ENCODE results near the gene CTDSP2. TPM values are rescaled to one million over a fixed set of nuclear protein-coding genes. Genes with fewer than 3 reads are reported as not detected.

Gene CTDSP2
- total and polyA plus RNA-seq, 2 experiments from 2014 or later, result 52.7 to 97.3 TPM

DNA sequence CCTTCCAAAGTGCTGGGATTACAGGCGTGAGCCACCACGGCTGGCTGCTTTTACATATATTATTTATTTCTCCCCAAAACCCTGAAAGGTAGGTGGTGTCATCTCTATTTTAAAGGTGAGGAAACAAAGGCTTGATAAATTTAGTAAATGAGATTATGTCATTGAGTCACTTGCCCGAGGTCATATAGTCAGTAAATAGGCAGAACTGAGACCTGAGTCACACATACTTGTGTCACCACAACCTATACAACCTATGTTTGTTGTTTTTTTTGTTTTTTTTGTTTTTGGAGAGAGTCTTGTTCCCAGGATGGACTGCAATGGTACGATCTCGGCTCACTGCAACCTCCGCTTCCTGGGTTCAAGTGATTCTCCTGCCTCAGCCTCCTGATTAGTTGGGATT lies 51.2 kb downstream of the CTDSP2 start:
- H3K79me2 ChIP-seq (ENCODE audit: insufficient read depth), result peaks cover 21% of the 10 kb centered on the region
- no peak overlapping the region for H3K4me3 ChIP-seq
- peaks cover 65% of the 10 kb centered on the region for H3K36me3 ChIP-seq (ENCODE audit: low read depth)
- 85 to 87% methylated on average over 6 of the region's 6 CpGs for WGBS, 2 experiments (ENCODE audit: low coverage in 1 of 2, low lambda C conversion rate in 2 of 2, missing lambda C conversion rate in 2 of 2)
- no peak overlapping the region for H2AFZ ChIP-seq
- H3K9me3 ChIP-seq (ENCODE audit: low read depth), result no peaks in the 10 kb centered on the region
- H3K9me2 ChIP-seq (ENCODE audit: insufficient read depth), result no peaks in the 10 kb centered on the region
- peak overlapping the region; percentile 54 for H3K27ac ChIP-seq
- peaks cover 23% of the 10 kb centered on the region for H3K4me1 ChIP-seq (ENCODE audit: insufficient read depth)
- peak overlapping the region; percentile 15 for H3K4me2 ChIP-seq (ENCODE audit: unreplicated experiment)
- in situ Hi-C loops (cut with MboI), result no loop called here
- no peaks in the 10 kb centered on the region for H3K27me3 ChIP-seq (replicated peaks; ENCODE audit: insufficient read depth)
- H4K20me1 ChIP-seq (ENCODE audit: insufficient read depth), result no peaks in the 10 kb centered on the region
- TF ChIP-seq EZH2 (IDR thresholded peaks at IDR 0.05; ENCODE audit: insufficient read depth, poor library complexity, severe bottlenecking) (no peak), EZH2phosphoT487 (IDR thresholded peaks at IDR 0.05; ENCODE audit: insufficient read depth, low read depth) (no peak)
- peak; percentile 73 for DNase-seq
- H3K9ac ChIP-seq, result 0 out of 2 replicates have a peak overlapping the region, but pooled peaks have one; percentile 23
- peaks cover 68% of the 10 kb centered on the region for H3F3A ChIP-seq (ENCODE audit: insufficient read depth)

DNA sequence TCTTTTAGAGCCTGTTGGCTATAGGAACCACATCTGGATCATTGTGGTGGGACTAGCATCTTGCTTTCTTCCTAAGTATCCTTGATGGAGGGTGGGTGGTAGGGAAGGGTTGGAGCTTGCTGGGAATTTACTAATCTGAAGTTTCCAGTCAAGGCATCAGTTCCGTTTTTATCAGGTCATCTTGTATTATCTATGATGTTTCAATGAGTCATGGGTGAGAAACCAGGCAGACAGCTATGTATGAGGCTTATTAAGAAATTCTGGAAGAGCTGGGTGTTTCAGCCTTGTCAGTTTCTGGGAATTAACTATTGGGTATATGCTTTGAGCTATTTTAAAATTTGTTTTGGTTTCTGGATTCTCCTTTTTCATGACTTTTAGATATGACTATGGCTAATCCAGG lies 52.6 kb downstream of the CTDSP2 start:
- Histone ChIP-seq H3K27me3 (replicated peaks; ENCODE audit: insufficient read depth) (no peaks in the 10 kb centered on the region), H3K4me2 (ENCODE audit: unreplicated experiment) (peak overlapping the region; percentile 61), H3K36me3 (ENCODE audit: low read depth) (peaks cover 50% of the 10 kb centered on the region), H3K4me1 (ENCODE audit: insufficient read depth) (peaks cover 23% of the 10 kb centered on the region), H3K4me3 (peak overlapping the region; percentile 40), H3K27ac (peak overlapping the region; percentile 88), H3K79me2 (ENCODE audit: insufficient read depth) (peaks cover 32% of the 10 kb centered on the region), H3F3A (ENCODE audit: insufficient read depth) (peaks cover 56% of the 10 kb centered on the region), H4K20me1 (ENCODE audit: insufficient read depth) (no peaks in the 10 kb centered on the region), H3K9me3 (ENCODE audit: low read depth) (no peaks in the 10 kb centered on the region), H3K9ac (peak overlapping the region; percentile 63), H3K9me2 (ENCODE audit: insufficient read depth) (no peaks in the 10 kb centered on the region), H2AFZ (no peak overlapping the region)
- 0% methylated on average over 1 of the region's 1 CpG for WGBS, 2 experiments (ENCODE audit: low coverage in 1 of 2, low lambda C conversion rate in 2 of 2, missing lambda C conversion rate in 2 of 2)
- in situ Hi-C loops (cut with MboI), result no loop called here
- DNase-seq, result peak; percentile 91
- TF ChIP-seq EZH2 (IDR thresholded peaks at IDR 0.05; ENCODE audit: insufficient read depth, poor library complexity, severe bottlenecking) (no peak), EZH2phosphoT487 (IDR thresholded peaks at IDR 0.05; ENCODE audit: insufficient read depth, low read depth) (no peak)

DNA sequence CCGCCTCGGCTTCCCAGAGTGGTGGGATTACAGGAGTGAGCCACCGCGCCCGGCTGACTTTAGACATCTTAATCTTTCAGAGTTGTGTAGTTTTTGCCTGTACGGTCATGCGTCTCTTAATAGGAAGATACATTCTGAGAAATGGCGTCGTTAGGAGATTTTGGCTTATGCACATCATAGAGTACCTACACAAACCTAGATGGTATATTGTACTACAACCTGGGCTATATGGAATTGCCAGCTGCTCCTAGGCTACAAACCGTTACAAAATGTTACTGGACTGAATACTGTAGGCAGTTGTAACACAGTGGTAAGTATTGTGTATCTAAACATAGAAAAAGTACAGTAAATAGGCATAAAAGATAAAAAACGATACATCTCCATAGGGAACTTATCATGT lies 62.7 kb downstream of the CTDSP2 start:
- in situ Hi-C loops (cut with MboI), result no loop called here
- DNase-seq, result no peak
- TF ChIP-seq EZH2 (IDR thresholded peaks at IDR 0.05; ENCODE audit: insufficient read depth, poor library complexity, severe bottlenecking), result no peak
- TF ChIP-seq EZH2phosphoT487 (IDR thresholded peaks at IDR 0.05; ENCODE audit: insufficient read depth, low read depth), result no peak
- Histone ChIP-seq H3K36me3 (ENCODE audit: low read depth) (peaks cover 25% of the 10 kb centered on the region), H3K9me3 (ENCODE audit: low read depth) (no peaks in the 10 kb centered on the region), H3K4me2 (ENCODE audit: unreplicated experiment) (peak overlapping the region; percentile 93), H3K79me2 (ENCODE audit: insufficient read depth) (peaks cover 54% of the 10 kb centered on the region), H3F3A (ENCODE audit: insufficient read depth) (peaks cover 17% of the 10 kb centered on the region), H3K4me3 (peak overlapping the region; percentile 98; the same call in 1 of the 2 replicates), H3K9me2 (ENCODE audit: insufficient read depth) (no peaks in the 10 kb centered on the region), H3K27me3 (replicated peaks; ENCODE audit: insufficient read depth) (no peaks in the 10 kb centered on the region), H3K9ac (no peak overlapping the region; the same call in 1 of the 2 replicates), H4K20me1 (ENCODE audit: insufficient read depth) (no peaks in the 10 kb centered on the region), H2AFZ (no peak overlapping the region), H3K27ac (no peak overlapping the region), H3K4me1 (ENCODE audit: insufficient read depth) (peaks cover 3% of the 10 kb centered on the region; the same call in 1 of the 2 replicates)
- WGBS, 2 experiments (ENCODE audit: low coverage in 1 of 2, low lambda C conversion rate in 2 of 2, missing lambda C conversion rate in 2 of 2), result 94% methylated on average over 11 of the region's 11 CpGs

DNA sequence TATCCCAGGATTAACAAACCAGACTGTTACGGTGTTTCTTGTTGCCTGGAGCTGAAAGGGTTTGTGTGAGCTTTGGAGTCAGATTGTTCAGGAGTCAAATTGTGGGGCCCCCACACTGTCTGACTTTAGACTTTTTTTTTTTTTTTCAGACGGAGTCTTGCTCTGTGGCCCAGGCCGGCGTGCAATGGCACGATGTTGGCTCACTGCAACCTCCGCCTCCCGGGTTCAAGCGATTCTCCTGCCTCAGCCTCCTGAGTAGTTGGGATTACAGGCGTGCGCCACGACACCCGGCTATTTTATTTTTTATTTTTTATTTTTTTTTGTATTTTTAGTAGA lies 63.1 kb downstream of the CTDSP2 start:
- Histone ChIP-seq H3K27ac (no peak overlapping the region), H3K4me3 (peak overlapping the region; percentile 98), H2AFZ (no peak overlapping the region), H3K36me3 (ENCODE audit: low read depth) (peaks cover 25% of the 10 kb centered on the region), H3K27me3 (replicated peaks; ENCODE audit: insufficient read depth) (no peaks in the 10 kb centered on the region), H3K9ac (peak overlapping the region; percentile 94), H3K9me3 (ENCODE audit: low read depth) (no peaks in the 10 kb centered on the region), H3F3A (ENCODE audit: insufficient read depth) (peaks cover 17% of the 10 kb centered on the region), H3K4me1 (ENCODE audit: insufficient read depth) (peaks cover 3% of the 10 kb centered on the region; the same call in 1 of the 2 replicates), H3K4me2 (ENCODE audit: unreplicated experiment) (peak overlapping the region; percentile 93), H3K79me2 (ENCODE audit: insufficient read depth) (peaks cover 50% of the 10 kb centered on the region), H4K20me1 (ENCODE audit: insufficient read depth) (no peaks in the 10 kb centered on the region), H3K9me2 (ENCODE audit: insufficient read depth) (no peaks in the 10 kb centered on the region)
- DNase-seq, result no peak
- in situ Hi-C loops (cut with MboI), result no loop called here
- 71 to 72% methylated on average over 12 of the region's 12 CpGs for WGBS, 2 experiments (ENCODE audit: low coverage in 1 of 2, low lambda C conversion rate in 2 of 2, missing lambda C conversion rate in 2 of 2)
- TF ChIP-seq EZH2phosphoT487 (IDR thresholded peaks at IDR 0.05; ENCODE audit: insufficient read depth, low read depth) (no peak), EZH2 (IDR thresholded peaks at IDR 0.05; ENCODE audit: insufficient read depth, poor library complexity, severe bottlenecking) (no peak)

All from GM23248 (cell line).